Tibial artery (tissue), 4 donors: Measurements from ENCODE around the gene OPN1SW.

Experiments
- DNase-seq, 2 donors: peaks; one replicate each; pipeline ENCODE4 v3.0.0-alpha.2; 2019
- H3K27ac ChIP-seq, 2 donors: fragments of 200-600 bp; sonication (generic) in 1 of 2; 1 replicate in 1 of 2; 2 replicates in 1 of 2; pipeline ENCODE4 v1.5.1; 2018 to 2019; ENCODE audit warnings: mild to moderate bottlenecking in 1 of 2
- H3K27me3 ChIP-seq, 2 donors: fragments of 200-600 bp; sonication (generic) in 1 of 2; one replicate each; pipeline versions ENCODE4 v1.5.1 to v1.6.0; 2016 to 2019
- H3K36me3 ChIP-seq, 3 donors: fragments of 200-600 bp; sonication (generic) in 2 of 3; one replicate each; pipeline ENCODE4 v1.5.1; 2016 to 2019; ENCODE audit warnings: mild to moderate bottlenecking in 2 of 3
- H3K4me1 ChIP-seq, 4 donors: fragments of 200-600 bp; sonication (generic) in 2 of 4; 1 replicate in 3 of 4; 2 replicates in 1 of 4; pipeline ENCODE4 v1.5.1; 2016 to 2019
- H3K4me3 ChIP-seq, 2 donors: fragments of 200-600 bp; sonication (generic) in 1 of 2; 1 replicate in 1 of 2; 2 replicates in 1 of 2; pipeline ENCODE4 v1.5.1; 2018 to 2019; ENCODE audit warnings: mild to moderate bottlenecking in 2 of 2
- H3K9me3 ChIP-seq, 3 donors: fragments of 200-600 bp; sonication (generic) in 1 of 3; one replicate each; pipeline ENCODE4 v1.5.1; 2016 to 2019
- CTCF ChIP-seq, 2 experiments: fragments of 200-600 bp in 1 of 2; fragments of 450-650 bp in 1 of 2; IDR thresholded peaks; one replicate each; pipeline ENCODE4 v1.5.1; 2017 to 2019; ENCODE audit warnings: antibody characterized with exemption in 2 of 2, mild to moderate bottlenecking in 1 of 2, moderate library complexity in 1 of 2
- intact Hi-C: fragments of 100-400 bp; cut with DNase I; formaldehyde crosslinking; loops from one replicate; pipeline ENCODE4 v1.15.0; 2023; ENCODE audit warnings: low total_unique reads

OPN1SW gene

GRCh38 chr7:128731184-128731583 lies 44.4 kb downstream of the OPN1SW start:
- no peak for DNase-seq
- H3K4me3 ChIP-seq = no peak overlapping the region
- H3K27ac ChIP-seq = no peak overlapping the region
- no peaks in the 10 kb centered on the region for H3K27me3 ChIP-seq
- H3K4me1 ChIP-seq = no peaks in the 10 kb centered on the region
- no peak for TF ChIP-seq CTCF (IDR thresholded peaks at IDR 0.05)
- H3K9me3 ChIP-seq = no peaks in the 10 kb centered on the region
- no peaks in the 10 kb centered on the region for H3K36me3 ChIP-seq
- intact Hi-C loops = loop anchor here (10.0 kb wide), 2 partner anchors 134 to 256 kb away; partner anchors contain the start of genes ATP6V1F and METTL2B

- no peak for TF ChIP-seq CTCF (IDR thresholded peaks at IDR 0.05)
- Histone ChIP-seq H3K27ac (no peak overlapping the region), H3K27me3 (no peaks in the 10 kb centered on the region), H3K4me3 (no peak overlapping the region), H3K4me1 (no peaks in the 10 kb centered on the region), H3K36me3 (no peaks in the 10 kb centered on the region), H3K9me3 (no peaks in the 10 kb centered on the region)
- intact Hi-C loops = no loop called here
- DNase-seq = no peak
These were observed 46.1 kb downstream of the OPN1SW start for GRCh38 chr7:128729494-128729893.

GRCh38 chr7:128728598-128728997 lies 47.0 kb downstream of the OPN1SW start:
- no peak overlapping the region for H3K27ac ChIP-seq
- no peak for DNase-seq
- no peaks in the 10 kb centered on the region for H3K36me3 ChIP-seq
- intact Hi-C loops = no loop called here
- H3K9me3 ChIP-seq = no peaks in the 10 kb centered on the region
- peaks cover 0 to 6% of the 10 kb centered on the region in 2 donors for H3K27me3 ChIP-seq
- no peak for TF ChIP-seq CTCF (IDR thresholded peaks at IDR 0.05)
- no peak overlapping the region for H3K4me3 ChIP-seq
- no peaks in the 10 kb centered on the region for H3K4me1 ChIP-seq

- Histone ChIP-seq H3K4me1 (no peaks in the 10 kb centered on the region), H3K9me3 (no peaks in the 10 kb centered on the region), H3K27ac (no peak overlapping the region), H3K4me3 (no peak overlapping the region), H3K36me3 (no peaks in the 10 kb centered on the region), H3K27me3 (peaks cover 0 to 13% of the 10 kb centered on the region in 2 donors)
- no peak for TF ChIP-seq CTCF (IDR thresholded peaks at IDR 0.05)
- no peak for DNase-seq
- intact Hi-C loops = no loop called here
These were observed 48.4 kb downstream of the OPN1SW start for GRCh38 chr7:128727239-128727638.

- peaks cover 0 to 13% of the 10 kb centered on the region in 2 donors for H3K27me3 ChIP-seq
- no peak overlapping the region for H3K27ac ChIP-seq
- DNase-seq = no peak
- no peaks in the 10 kb centered on the region for H3K9me3 ChIP-seq
- no peak overlapping the region for H3K4me3 ChIP-seq
- TF ChIP-seq CTCF (IDR thresholded peaks at IDR 0.05) = no peak
- intact Hi-C loops = no loop called here
- H3K4me1 ChIP-seq = no peaks in the 10 kb centered on the region
- H3K36me3 ChIP-seq = no peaks in the 10 kb centered on the region
These were observed 48.9 kb downstream of the OPN1SW start for GRCh38 chr7:128726737-128727072.

- Histone ChIP-seq H3K36me3 (no peaks in the 10 kb centered on the region), H3K4me1 (no peaks in the 10 kb centered on the region), H3K9me3 (no peaks in the 10 kb centered on the region), H3K27me3 (peaks cover 0 to 13% of the 10 kb centered on the region in 2 donors), H3K27ac (no peak overlapping the region), H3K4me3 (no peak overlapping the region)
- intact Hi-C loops = no loop called here
- DNase-seq = no peak
- no peak for TF ChIP-seq CTCF (IDR thresholded peaks at IDR 0.05)
These were observed 49.4 kb downstream of the OPN1SW start for GRCh38 chr7:128726059-128726736.
